Measurements from ENCODE around the gene KCND3.

Gene KCND3

DNA sequence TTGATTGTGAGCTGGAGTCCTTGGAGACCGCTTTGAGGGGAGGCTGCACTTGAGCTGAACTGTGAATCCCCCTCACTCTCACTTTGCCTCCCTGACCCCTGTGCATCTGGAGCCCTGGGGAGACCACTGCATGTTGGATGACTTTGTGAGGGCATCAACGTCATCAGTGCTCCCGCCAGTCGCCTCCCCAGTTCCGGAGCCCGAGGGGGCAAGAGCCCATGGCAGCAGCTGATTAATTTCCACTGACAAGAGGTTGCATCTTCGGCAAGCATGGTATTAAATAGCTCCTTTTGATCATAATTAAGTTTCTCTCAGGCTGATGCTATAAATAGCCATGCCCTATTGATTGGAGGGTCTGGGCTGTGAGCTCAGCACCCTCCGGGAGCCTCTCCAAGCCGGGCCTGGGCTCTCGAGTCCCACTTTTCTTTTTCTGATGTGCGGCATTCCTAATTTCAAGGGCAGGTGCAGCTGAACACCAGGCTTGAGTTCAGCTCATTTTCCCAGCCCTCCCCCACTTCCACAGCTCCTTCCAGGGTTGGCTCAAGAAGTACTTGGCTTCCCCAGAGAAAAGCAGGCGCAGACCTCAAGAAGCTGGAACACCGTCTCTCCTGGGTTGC, 33.2 kb downstream of the KCND3 start:
- no peak for DNase-seq

GRCh38 chr1:111955755-111956154, 33.7 kb downstream of the KCND3 start:
- DNase-seq, result peak; percentile 53

- no peak for DNase-seq
Observed at GRCh38 chr1:111953797-111954196, 35.7 kb downstream of the KCND3 start.

DNA sequence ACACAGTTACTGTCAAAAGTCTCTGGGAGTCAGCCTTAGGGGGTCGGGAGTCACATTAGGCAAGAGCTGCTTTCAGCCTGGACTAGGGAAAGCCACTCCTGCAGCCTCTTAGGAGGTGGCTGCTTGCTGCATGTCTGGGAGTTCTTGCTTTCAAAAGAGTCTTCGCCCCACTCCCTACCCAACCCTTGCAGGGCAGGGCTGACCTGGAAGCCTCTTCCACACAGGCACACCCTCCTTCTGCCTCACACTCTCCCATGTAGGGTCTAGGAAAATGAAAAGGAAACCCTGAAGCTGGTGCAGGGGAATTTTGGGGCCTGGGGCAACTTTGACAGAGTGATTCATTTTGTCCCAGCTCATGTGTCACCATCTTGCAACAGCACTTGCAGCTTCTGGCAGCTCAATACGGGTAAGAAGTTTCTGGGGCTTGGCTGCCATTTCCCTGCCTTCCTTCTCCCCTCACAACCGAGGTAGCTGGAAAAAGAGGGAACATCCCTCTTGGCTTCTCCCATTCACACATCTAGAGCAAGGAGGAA, 37.3 kb downstream of the KCND3 start:
- DNase-seq, result no peak

- DNase-seq, result peak; percentile 74
Observed at GRCh38 chr1:111948209-111949171, 41.0 kb downstream of the KCND3 start.

- DNase-seq, result no peak
Observed at GRCh38 chr1:111943846-111944749, 45.4 kb downstream of the KCND3 start.

DNA sequence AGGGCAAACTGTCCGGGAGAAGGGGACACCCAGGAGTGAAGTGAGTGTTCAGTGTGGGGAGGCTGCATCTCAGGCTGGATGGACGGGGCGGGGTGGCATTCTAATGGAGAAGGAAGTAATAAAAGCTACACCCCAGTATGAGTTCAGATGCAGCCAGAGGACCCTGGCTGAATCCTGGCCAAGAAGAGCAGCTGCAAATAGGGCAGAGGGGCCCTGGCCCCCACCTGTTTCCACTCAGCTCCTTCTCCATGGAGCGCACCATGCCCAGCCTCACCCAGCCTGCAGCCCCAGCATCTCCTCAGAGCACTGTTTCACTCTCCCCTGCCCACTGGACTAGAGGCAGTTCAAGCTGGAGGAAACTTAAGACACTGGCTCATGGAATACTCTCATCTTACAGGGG, 46.4 kb downstream of the KCND3 start:
- no peak for DNase-seq

DNA sequence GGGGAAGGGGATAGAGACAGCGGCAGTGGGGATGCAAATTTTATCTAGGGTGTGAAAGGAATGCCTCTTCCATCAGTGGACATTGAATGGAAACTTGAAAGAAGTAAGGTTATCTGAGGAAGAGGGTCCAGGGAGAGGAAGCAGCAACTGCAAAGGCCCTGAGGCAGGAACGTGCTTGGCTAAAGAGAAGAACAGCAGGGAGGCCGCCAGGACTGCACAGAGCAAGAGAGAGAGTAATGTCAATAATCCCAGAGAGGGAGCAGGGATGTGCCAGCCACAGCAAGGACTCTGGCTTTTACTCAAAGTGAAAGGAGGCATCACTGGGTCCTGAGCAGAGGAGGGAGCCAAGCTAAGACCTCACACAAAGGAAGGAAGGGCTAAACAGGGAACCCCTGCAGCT, 50.9 kb downstream of the KCND3 start:
- no peak for DNase-seq

DNA sequence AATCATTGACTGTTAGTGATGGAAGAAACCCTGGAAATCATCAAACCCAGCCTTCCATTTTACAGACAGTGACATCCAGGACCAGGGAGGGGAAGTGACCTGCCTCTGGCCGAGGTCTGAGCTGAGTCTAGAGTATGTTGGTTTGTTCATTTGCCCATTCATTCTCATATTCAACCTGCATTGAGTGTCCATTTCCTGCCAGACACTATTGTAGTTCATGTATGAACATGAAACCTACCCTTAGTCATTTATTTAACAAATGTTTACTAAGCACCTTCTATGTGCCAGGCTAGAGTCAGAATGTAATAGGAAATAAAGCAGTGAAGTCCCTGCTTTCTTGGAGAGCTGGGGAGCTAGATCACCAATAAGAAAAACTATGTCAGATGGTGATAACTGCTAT, 51.3 kb downstream of the KCND3 start:
- DNase-seq, result peak; percentile 68

DNA sequence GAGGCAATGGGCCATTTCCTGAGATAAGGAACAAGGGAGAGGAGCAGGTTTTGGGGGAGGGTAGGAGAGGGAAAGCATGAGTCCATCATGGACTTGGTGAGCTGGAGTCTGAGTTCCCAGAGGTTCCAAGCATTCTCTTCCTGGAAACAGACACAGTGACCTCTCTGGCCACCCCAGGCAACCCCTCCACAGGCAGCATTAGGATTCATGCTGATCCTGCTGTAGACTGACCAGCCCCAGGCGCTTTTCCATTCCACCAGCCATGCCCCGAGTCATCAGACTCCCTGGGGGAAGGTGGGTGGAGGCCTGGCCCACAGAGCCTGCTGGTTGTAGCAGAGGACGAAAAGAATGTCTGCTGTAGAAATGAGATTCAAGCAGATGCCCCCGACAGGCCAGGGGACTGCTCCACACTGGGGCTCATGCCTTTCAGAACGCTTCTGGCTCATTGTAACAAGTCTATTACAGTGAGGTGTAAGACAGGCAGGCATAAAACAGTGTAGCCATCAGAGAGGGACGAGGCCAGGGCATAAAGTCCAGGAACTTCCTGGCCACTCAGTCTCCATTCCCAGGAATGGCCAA, 52.2 kb downstream of the KCND3 start:
- DNase-seq, result no peak

DNA sequence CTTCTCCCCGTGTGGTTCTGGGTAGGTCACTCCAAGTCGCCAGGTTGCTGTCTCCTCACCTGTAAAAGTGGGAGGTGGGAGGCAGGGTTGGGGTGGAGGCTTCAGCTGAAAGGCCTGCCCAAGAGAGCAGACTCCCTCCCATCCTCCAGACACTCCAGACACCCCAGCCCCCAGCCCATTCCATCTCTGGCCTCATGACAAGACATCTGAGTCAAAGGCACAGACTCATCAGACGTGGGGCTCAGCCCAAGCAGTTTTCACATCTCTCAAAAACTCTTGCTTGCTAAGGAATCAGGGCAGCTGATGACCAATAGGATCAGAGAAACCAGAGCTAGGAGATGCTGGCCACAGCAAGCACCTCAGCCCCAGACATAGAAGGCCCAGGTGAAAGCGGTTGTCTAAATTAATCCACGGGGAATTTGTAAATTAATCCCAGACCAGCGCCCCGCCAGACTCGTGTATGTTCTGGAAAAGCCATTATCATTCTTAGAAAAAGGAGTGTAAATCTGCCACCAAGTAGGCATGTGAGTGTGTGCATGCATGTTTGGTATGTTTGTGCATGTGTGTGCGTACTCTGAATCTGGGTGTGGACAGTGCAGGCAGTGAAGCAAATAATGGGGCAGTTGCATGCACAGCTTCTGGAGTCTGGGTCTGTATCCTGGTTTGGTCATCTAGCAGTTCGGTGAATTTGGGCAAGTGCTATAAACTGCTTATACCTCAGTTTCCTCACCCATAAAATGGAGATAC, 55.2 kb downstream of the KCND3 start:
- DNase-seq, result no peak

DNA sequence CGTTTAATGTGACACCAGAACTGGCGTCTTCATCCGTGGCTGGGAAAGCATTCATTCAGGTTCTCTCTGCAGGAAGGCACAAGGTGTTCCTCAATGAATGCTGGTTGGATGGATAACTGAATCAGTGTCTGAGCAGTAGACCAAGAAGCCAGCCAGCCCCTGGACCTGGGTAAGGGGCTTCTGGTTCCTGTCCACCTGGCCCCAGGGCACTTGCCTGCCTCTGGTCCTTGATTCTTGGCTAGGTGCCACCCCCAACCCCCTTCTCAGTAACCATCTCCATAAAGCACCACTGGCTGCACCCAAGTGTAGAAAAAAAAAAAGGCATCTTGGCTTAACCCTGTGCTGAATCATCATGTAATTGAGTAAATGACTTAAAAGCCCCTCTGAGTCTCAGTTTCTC, 59.1 kb downstream of the KCND3 start:
- DNase-seq, result no peak

- no peak for DNase-seq
Observed at GRCh38 chr1:111928531-111928930, 60.9 kb downstream of the KCND3 start.

GRCh38 chr1:111927652-111928051, 61.8 kb downstream of the KCND3 start:
- DNase-seq, result no peak

DNA sequence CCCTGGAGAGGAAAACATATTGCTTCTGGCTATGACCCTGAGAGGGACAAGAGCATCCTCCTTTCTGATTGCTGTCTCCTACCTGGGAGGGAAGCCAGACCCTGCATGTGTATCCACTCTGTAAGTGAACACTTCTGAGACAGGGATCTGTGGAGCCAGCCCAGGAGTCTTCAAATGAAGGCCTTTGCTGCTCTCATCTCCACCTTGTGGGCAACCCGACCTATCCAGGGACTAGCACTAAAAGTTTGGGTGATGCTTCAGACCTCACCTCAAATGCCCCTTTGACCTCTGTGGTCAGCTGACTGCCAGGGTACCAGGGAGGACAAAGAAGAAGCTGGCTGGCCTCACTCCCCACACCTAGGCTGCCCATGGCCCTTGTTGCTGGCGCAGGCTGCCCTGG, 64.7 kb downstream of the KCND3 start:
- no peak for DNase-seq

DNA sequence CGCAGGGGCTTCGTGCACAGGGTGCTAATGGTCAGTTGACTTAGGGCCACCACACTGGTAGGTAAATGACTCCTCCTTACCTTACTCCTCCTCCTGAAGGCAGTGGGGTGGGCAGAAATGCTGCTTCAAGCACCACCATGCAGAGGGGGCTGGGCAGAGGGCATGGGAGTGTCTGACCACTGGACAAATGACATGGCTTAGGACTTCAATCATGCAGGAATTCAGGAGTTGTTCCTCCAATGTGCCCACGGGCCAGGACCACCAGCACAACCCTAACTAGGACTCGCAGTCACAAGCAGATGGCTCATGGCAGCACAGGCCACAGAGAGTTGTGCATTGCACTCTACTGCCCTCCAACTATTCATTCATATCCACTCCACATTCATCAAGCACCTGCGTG, 65.7 kb downstream of the KCND3 start:
- no peak for DNase-seq

- DNase-seq, result no peak
Observed at GRCh38 chr1:111921948-111922347, 67.5 kb downstream of the KCND3 start.

GRCh38 chr1:111920221-111921024, 69.0 kb downstream of the KCND3 start:
- peak; percentile 89 for DNase-seq

DNA sequence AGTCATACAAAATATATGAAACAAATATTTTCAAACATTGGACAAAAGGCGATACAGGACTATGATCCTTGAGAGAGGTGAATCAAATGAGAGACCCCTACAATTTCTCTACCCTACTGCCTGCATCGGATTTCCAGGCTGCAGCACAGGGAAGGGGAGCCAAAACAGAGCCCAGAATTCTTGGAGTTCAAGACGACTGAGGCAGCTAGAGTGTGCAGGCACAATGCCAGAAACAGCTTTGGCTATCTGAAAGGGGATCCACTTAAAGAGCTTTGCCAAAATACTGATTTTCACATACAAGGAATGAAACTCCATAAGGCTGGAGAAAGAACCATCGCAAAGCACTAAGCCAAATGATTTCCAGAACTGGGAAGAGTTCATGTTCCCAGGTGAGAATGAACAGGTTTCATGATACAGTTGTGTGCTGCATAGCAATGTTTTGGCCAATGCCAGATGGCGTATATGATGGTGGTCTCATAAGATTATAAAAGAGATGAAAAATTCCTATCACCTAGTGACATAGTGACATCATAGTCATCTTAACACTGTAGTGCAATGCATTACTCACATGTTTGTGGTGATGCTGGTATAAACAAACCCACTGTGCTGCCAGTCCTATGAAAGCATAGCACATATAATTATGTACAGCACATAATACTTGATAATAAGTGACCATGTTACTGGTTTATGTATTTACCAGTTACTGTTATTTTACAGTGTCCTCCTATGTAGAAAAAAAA, 77.5 kb downstream of the KCND3 start:
- DNase-seq, result no peak

- DNase-seq, result no peak
Observed at GRCh38 chr1:111911061-111911460, 78.4 kb downstream of the KCND3 start.
